H1 (cell line): Measurements from ENCODE around the gene NEURL1. TPM values are rescaled to one million over a fixed set of nuclear protein-coding genes. Genes with fewer than 3 reads are reported as not detected.

Experiments
- ATF2 ChIP-seq: IDR thresholded peaks from 2 replicates; pipeline ENCODE4 v1.6.1; 2012; ENCODE audit warnings: low read length, inconsistent platforms
- CEBPB ChIP-seq: IDR thresholded peaks from 2 replicates; pipeline ENCODE4 v1.6.1; 2012; ENCODE audit warnings: low read depth, low read length
- RAD21 ChIP-seq, 2 experiments: IDR thresholded peaks in 1 of 2; conservative IDR thresholded peaks in 1 of 2; 2 replicates each; pipeline ENCODE4 v1.6.1; 2011; ENCODE audit warnings: low read depth in 2 of 2, low read length in 2 of 2, improper control_type of control experiment in 1 of 2, inconsistent platforms in 1 of 2, mild to moderate bottlenecking in 1 of 2, moderate library complexity in 1 of 2
- RNF2 ChIP-seq: fragments of 200-900, 300-1000 bp; sonication (generic); IDR thresholded peaks from 2 replicates; pipeline ENCODE4 v1.7.1; 2016; ENCODE audit warnings: borderline replicate concordance, low read depth, mild to moderate bottlenecking, antibody characterized with exemption, low read length; ENCODE audit not compliant: poor library complexity, severe bottlenecking; ENCODE audit errors: missing control alignments
- TEAD4 ChIP-seq: IDR thresholded peaks from 2 replicates; pipeline ENCODE4 v1.6.1; 2012; ENCODE audit warnings: low read depth, low read length, inconsistent platforms, mixed read lengths
- polyA plus RNA-seq, 7 experiments: library from polyadenylated mRNA; depleted of rRNA in 3 of 7; stranded (reverse) in 5 of 7; unstranded in 2 of 7; fragments of >200 nt in 5 of 7; fragments of 200-250 nt in 2 of 7; gene quantifications; 1 replicate in 5 of 7; 2 replicates in 1 of 7; 4 replicates in 1 of 7; pipeline versions ENCODE4 v1.2.1 to v1.2.3, GENCODE V29; 2011 to 2013; ENCODE audit warnings: missing spikeins in 2 of 7, mixed read lengths in 2 of 7
- total RNA-seq: library from RNA; stranded (reverse); fragmentation: NEBNext Ultra II Directional; extraction: Animal tissue kit (Norgen Biotek cat#: 25700); gene quantifications from 2 replicates; pipeline ENCODE4 v1.2.1, GENCODE V29; 2021

Gene NEURL1
- total and polyA plus RNA-seq, 2 of the 8 experiments (the other 6 are each of a cell fraction or from before 2014, with no cell fraction given) = 0.54 to 0.58 TPM

DNA sequence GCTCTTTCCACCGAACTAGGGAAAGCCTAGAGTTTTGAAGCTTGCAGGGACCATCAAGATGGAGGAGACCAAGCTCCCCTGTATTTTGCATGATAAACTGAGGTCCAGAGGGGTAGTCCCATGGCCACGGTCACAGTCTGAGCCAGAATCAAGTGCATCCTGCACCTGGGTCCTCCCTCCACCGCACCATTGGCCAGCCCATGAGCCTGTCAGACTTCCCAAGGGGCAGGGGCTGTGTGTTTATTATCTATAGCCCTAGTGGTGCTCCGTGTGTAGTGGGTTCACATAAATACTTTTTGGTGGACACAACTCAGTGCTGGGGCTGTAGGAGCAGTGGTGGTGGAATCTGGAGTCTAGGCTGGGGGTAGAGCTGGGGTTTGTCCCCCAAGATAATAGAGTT, 18.1 kb upstream of the NEURL1 start (continued):
- TF ChIP-seq TEAD4 = no peak
- no peak for TF ChIP-seq CEBPB
- TF ChIP-seq ATF2 = no peak
- TF ChIP-seq RAD21 (IDR thresholded peaks at IDR 0.05 in 1 of 2, conservative IDR thresholded peaks at IDR 0.05 in 1 of 2; ENCODE audit: low read depth in 2 of 2, low read length in 2 of 2) = no peak
- no peak for TF ChIP-seq RNF2
